Gastroesophageal sphincter (tissue), 3 donors: ENCODE results near the gene CCDC71L.

Source experiments
- EP300 ChIP-seq: sonication (generic); formaldehyde crosslinking; IDR thresholded peaks from one replicate; pipeline ENCODE4 v1.6.1; 2017; ENCODE audit warnings: antibody characterized with exemption, mild to moderate bottlenecking
- POLR2A ChIP-seq, 2 donors: fragments of 450-650 bp; IDR thresholded peaks; one replicate each; pipeline ENCODE4 v1.6.1; 2017; ENCODE audit warnings: antibody characterized with exemption in 2 of 2, mild to moderate bottlenecking in 2 of 2, moderate library complexity in 1 of 2
- POLR2AphosphoS5 ChIP-seq: sonication (generic); formaldehyde crosslinking; IDR thresholded peaks from one replicate; pipeline ENCODE4 v1.6.1; 2017; ENCODE audit warnings: antibody characterized with exemption
- TF ChIP-seq, protein P1 (sequence below), 4 experiments: fragments of 200-600 bp in 2 of 4; fragments of 450-650 bp in 2 of 4; sonication (generic) in 1 of 4; IDR thresholded peaks; one replicate each; pipeline ENCODE4 v1.5.1; 2017 to 2019; ENCODE audit warnings: antibody characterized with exemption in 4 of 4, mild to moderate bottlenecking in 2 of 4, moderate library complexity in 2 of 4

- TF ChIP-seq, protein P1, sequence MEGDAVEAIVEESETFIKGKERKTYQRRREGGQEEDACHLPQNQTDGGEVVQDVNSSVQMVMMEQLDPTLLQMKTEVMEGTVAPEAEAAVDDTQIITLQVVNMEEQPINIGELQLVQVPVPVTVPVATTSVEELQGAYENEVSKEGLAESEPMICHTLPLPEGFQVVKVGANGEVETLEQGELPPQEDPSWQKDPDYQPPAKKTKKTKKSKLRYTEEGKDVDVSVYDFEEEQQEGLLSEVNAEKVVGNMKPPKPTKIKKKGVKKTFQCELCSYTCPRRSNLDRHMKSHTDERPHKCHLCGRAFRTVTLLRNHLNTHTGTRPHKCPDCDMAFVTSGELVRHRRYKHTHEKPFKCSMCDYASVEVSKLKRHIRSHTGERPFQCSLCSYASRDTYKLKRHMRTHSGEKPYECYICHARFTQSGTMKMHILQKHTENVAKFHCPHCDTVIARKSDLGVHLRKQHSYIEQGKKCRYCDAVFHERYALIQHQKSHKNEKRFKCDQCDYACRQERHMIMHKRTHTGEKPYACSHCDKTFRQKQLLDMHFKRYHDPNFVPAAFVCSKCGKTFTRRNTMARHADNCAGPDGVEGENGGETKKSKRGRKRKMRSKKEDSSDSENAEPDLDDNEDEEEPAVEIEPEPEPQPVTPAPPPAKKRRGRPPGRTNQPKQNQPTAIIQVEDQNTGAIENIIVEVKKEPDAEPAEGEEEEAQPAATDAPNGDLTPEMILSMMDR (IDR thresholded peaks at IDR 0.05), result no peak
- TF ChIP-seq POLR2A (IDR thresholded peaks at IDR 0.05) (no peak), EP300 (no peak), POLR2AphosphoS5 (no peak)
These were observed 5.1 kb downstream of the CCDC71L start for GRCh38 chr7:106655703-106656498.
